ENCODE measurements around the gene TTYH3.
"Not testable (repeated sequence)": the region's sequence is repeated elsewhere in the genome, so short reads cannot be mapped to it uniquely, and the experiment has no call there.

The TTYH3 gene

DNA sequence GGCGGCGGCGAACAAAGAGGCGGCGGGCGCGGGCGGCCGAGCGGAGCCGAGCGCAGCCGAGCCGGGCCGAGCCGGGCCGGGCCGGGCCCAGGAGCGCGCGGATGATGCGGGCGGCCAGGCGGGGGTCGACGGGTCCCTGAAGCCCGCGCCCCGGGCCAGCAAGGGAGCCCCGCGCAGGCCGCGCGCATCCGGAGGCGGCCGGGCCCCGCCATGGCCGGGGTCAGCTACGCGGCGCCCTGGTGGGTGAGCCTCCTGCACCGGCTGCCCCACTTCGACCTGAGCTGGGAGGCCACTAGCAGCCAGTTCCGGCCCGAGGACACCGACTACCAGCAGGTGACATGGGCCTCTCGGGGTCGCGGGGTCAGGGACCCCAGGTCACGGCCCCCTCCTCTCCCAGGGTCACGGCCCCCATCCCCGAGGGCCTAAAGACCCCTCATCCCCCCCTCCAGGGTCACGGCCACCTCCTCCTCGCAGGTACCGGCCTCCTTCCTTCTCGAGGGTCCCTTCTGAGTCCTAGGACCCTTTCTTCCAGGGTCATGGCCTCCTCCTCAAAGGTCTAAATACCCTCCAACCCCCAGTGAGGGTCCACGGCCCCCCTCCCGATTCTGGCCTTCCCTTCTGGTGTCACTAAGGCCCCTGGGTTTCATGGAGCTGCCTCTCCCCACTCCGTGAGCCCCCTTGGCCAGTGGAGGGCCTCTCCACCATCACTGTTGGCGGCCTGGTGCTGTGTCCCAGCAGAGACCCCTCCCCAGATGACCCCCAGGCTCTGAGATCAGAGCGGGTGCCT, at the start of gene TTYH3:
TSS of gene TTYH3 (plus strand) at position 41 of the 787 bp plus-strand sequence. CDS start at position 211, 170 bp downstream.
- DNase-seq, result no peak

DNA sequence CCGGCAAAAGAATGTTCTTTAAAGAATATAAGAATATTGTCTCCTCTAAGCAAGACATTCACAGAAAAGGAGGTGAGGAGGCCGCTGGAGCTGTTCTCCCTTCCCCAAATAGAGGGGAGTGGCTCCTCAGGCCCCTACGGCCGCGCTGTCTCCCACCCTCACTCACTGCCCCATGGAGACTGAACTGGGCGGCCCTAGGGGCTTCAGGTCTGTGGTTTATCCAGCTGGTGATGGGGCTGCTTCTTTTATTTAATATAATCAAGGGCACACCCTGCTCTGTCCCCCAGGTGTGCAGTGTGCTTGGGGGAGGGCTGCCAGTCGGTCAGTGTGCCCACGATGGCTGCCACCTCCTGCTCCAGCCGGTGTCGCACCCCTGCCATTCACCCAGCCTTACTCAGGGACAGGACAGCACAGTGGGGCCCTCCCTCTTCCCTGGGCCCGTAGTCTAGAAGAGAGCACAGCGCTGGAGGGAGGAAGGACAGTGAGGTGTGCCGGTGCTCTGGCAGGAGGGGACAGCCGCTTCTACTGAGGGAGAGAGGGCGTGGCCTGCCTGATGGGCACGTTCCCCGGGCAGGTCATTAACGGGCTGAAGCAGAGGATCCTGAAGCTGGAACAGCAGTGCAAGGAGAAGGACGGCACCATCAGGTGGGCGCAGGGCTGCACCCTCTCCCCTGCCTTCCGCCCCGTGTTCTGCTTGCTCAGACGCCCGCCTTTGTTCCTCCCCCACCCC, 49.6 kb upstream of the TTYH3 start:
- DNase-seq, result no peak

DNA sequence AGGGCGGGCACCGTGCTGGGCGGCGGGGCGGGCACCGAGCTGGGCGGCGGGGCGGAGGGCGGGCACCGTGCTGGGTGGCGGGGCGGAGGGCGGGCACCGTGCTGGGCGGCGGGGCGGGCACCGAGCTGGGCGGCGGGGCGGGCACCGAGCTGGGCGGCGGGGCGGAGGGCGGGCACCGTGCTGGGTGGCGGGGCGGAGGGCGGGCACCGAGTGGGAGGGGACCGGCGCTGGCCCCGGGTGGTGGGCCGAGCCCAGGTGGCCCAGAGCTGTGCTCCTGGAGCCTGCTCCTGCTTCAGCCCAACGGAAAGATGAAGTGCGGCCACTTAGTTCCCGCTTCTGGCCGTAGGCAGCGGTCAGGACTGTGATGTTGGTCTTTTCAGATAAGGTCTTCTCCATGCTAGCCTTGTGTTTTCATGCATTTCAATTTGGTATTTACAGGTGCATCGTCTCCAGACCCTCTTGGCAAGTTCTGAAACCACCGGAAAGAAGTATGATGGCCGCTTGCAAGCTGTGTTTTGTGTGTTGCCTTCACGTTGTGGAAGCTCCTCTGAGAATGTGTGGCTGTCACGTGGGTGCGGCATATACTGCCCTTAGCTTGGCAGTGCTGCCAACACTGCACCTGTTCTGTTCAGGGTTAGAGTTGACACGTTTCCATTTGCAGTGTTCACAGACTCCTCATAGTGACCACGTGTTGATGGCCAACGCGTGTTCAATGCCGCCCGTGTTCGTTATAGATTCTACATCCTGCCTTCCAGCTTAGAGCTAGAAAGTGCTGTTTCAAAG, 47.8 kb upstream of the TTYH3 start:
- DNase-seq, result no peak

GRCh38 chr7:2585446-2585845, 46.3 kb upstream of the TTYH3 start:
- no peak for DNase-seq

GRCh38 chr7:2586326-2587020, 45.3 kb upstream of the TTYH3 start:
- DNase-seq, result no peak

- no peak for DNase-seq
These were observed 44.7 kb upstream of the TTYH3 start for GRCh38 chr7:2587134-2587533.

GRCh38 chr7:2587778-2588177, 44.0 kb upstream of the TTYH3 start:
- DNase-seq, result no peak

GRCh38 chr7:2589341-2589740, 42.4 kb upstream of the TTYH3 start:
- no peak for DNase-seq

DNA sequence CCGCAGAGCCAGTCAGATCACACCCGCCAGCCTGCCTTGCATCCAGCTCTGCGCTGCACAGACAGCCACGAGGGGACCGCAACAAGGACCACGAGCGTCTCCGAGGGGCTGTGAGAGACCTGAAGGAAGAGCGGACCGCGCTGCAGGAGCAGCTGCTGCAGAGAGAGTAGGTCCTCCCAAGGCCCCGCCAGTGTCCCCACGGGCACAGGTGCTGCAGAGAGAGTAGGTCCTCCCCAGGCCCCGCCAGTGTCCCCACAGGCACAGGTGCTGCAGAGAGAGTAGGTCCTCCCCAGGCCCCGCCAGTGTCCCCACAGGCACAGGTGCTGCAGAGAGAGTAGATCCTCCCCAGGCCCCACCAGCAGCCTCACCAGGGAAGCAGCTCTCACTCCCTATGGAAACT, 41.8 kb upstream of the TTYH3 start:
- DNase-seq, result not testable (repeated sequence)

- no peak for DNase-seq
These were observed 39.4 kb upstream of the TTYH3 start for GRCh38 chr7:2592375-2592865.

GRCh38 chr7:2593036-2593727, 38.6 kb upstream of the TTYH3 start:
- no peak for DNase-seq

- no peak for DNase-seq
These were observed 37.2 kb upstream of the TTYH3 start for GRCh38 chr7:2594599-2594998.

DNA sequence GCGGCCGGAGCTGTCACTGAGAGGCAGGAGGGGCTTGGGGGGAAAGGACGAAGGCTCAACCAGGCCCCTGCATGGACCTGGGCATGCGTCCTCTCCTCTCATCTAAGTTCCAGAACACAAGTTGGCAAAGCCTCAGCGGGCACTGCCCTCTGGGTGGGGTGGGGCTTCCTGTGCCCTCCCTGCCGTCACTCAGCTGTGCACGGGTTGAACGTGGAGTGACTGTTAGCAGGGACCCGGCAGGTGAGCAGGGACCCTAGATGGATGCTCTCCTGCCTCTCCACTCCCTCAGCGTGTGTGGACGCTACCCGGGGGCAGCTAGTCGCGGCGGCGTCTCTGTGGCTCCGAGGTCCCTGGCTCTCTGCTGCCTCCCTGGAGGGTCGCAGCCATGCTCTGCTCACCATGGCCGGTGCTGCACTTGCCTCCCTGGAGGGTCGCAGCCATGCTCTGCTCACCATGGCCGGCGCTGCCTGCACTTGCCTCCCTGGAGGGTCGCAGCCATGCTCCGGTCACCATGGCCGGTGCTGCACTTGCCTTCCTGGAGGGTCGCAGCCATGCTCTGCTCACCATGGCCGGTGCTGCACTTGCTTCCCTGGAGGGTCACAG, 36.4 kb upstream of the TTYH3 start:
- no peak for DNase-seq

- DNase-seq, result no peak
These were observed 35.1 kb upstream of the TTYH3 start for GRCh38 chr7:2596464-2597272.

- no peak for DNase-seq
These were observed 34.5 kb upstream of the TTYH3 start for GRCh38 chr7:2597273-2597640.

DNA sequence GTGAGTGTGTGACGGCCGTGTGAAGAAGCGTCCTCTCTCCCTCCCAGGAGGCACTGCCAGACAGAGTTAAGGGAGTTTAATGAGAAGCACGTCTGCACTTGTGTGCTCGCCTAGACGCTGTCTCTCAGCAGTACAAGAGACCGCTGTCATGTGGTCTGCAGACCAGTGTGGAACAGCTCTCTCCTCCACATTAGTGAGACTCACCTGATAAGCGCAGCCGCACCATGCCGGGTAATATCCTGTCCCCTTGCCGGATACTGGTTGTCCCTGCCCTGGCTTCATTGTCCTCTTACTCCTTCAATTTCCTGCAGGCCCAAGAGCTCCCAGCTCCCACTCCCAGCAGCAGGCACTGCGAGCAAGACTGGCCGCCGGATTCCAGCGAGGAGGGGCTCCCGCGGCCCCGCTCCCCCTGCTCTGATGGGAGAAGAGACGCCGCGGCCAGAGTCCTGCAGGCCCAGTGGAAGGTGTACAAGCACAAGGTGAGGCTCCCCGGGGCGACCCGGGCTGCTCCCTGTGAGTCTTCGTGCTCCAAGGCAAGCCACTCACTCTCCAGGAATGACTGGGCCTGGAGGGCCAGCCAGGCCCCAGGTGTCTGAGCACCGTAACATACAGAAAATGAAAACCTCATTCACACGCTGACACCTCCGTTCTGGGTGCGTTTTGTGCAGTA, 33.5 kb upstream of the TTYH3 start:
- DNase-seq, result no peak

DNA sequence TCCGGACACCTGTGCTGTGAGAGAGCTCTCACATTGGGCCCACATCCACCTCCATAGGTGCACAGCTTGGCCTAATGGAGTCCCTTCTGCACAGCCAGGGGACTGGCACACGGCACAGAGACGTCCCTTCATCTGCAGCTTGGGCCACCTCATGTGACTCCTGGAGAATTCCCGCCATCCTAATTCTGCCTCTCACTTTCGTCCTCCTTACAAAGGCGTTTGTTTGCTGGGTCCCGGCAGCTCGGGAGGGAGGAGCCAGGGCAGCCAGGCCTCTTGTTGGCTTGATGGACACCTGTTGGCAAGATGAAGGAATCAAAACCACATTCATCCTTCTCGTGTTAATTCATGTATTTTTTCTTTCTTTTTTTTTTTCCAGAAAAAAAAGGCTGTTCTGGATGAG, 30.7 kb upstream of the TTYH3 start:
- no peak for DNase-seq

- no peak for DNase-seq
These were observed 29.9 kb upstream of the TTYH3 start for GRCh38 chr7:2601907-2602306.

- no peak for DNase-seq
These were observed 29.3 kb upstream of the TTYH3 start for GRCh38 chr7:2602406-2603043.
